K562 (cell line): ENCODE data around the gene ZNF236. TPM values are rescaled to one million over a fixed set of nuclear protein-coding genes. Genes with fewer than 3 reads are reported as not detected.

Experiments used
- AFF4 ChIP-seq: sonication (generic); formaldehyde crosslinking; IDR thresholded peaks from 2 replicates; pipeline ENCODE4 v1.8.0; 2023; ENCODE audit warnings: mild to moderate bottlenecking, missing genetic modification reagents
- ASH1L ChIP-seq: fragments of 450-650 bp; IDR thresholded peaks from 2 replicates; pipeline ENCODE4 v1.6.1; 2018; ENCODE audit warnings: borderline replicate concordance, mild to moderate bottlenecking, low read depth; ENCODE audit not compliant: partially characterized antibody
- CCNT2 ChIP-seq: IDR thresholded peaks from 2 replicates; pipeline ENCODE4 v1.6.1; 2011; ENCODE audit warnings: borderline replicate concordance, low read depth, mild to moderate bottlenecking, moderate library complexity, mixed read lengths, low read length; ENCODE audit not compliant: insufficient read length; ENCODE audit errors: extremely low read depth
- GMEB1 ChIP-seq: fragments of 250-450 bp; sonication (Bioruptor Pico); IDR thresholded peaks from 2 replicates; pipeline ENCODE4 v1.4.0; 2020; ENCODE audit warnings: mild to moderate bottlenecking
- GTF2B ChIP-seq: IDR thresholded peaks from 2 replicates; pipeline ENCODE4 v1.6.1; 2011; ENCODE audit not compliant: insufficient read length; ENCODE audit errors: extremely low read depth
- GTF2E2 ChIP-seq: fragments of 200-800 bp; sonication (Bioruptor generic); IDR thresholded peaks from 2 replicates; pipeline ENCODE4 v1.6.1; 2016; ENCODE audit warnings: missing genetic modification characterization, missing compliant biosample characterization
- HDAC6 ChIP-seq: IDR thresholded peaks from 2 replicates; pipeline ENCODE4 v1.6.1; 2012; ENCODE audit warnings: low read depth, mild to moderate bottlenecking, control low read depth, inconsistent platforms, low read length, moderate library complexity
- HNRNPK ChIP-seq: fragments of 200-400 bp; formaldehyde crosslinking; IDR thresholded peaks from one replicate; pipeline ENCODE4 v1.6.1; 2018; ENCODE audit warnings: mild to moderate bottlenecking, low read depth, low read length; ENCODE audit not compliant: poor library complexity, severe bottlenecking
- MEF2D ChIP-seq: conservative IDR thresholded peaks from 2 replicates; pipeline ENCODE4 v1.6.1; 2016; ENCODE audit warnings: low read depth, missing genetic modification characterization, missing compliant biosample characterization
- NCOA4 ChIP-seq: fragments of 450-650 bp; IDR thresholded peaks from 2 replicates; pipeline ENCODE4 v1.6.1; 2018; ENCODE audit warnings: mild to moderate bottlenecking; ENCODE audit not compliant: partially characterized antibody
- PHF8 ChIP-seq: fragments of 200-600 bp; sonication (generic); IDR thresholded peaks from 2 replicates; pipeline ENCODE4 v1.6.1; 2012; ENCODE audit warnings: mixed run types, mild to moderate bottlenecking, inconsistent platforms, low read length, moderate library complexity, borderline replicate concordance
- RB1 ChIP-seq: fragments of 450-650 bp; IDR thresholded peaks from 2 replicates; pipeline ENCODE4 v1.6.1; 2017; ENCODE audit warnings: low read depth, mild to moderate bottlenecking
- RBM22 ChIP-seq: fragments of 200-400 bp; formaldehyde crosslinking; IDR thresholded peaks from 2 replicates; pipeline ENCODE4 v1.6.1; 2018; ENCODE audit warnings: low read length, low read depth; ENCODE audit not compliant: poor library complexity, severe bottlenecking
- RUNX1 ChIP-seq: sonication (generic); IDR thresholded peaks from 2 replicates; pipeline ENCODE4 v1.6.1; 2016; ENCODE audit warnings: antibody characterized with exemption, low read depth
- SAFB2 ChIP-seq: fragments of 200-400 bp; formaldehyde crosslinking; IDR thresholded peaks from 2 replicates; pipeline ENCODE4 v1.6.1; 2018; ENCODE audit warnings: borderline replicate concordance, low read length, low read depth, moderate library complexity; ENCODE audit not compliant: severe bottlenecking
- SIN3A ChIP-seq, 2 experiments: fragments of 150-350 bp in 1 of 2; IDR thresholded peaks; 2 replicates each; pipeline ENCODE4 v1.6.1; 2011 to 2016; ENCODE audit warnings: borderline replicate concordance in 2 of 2, low read depth in 2 of 2, low read length in 2 of 2, mild to moderate bottlenecking in 2 of 2, moderate library complexity in 2 of 2; ENCODE audit not compliant: control insufficient read depth in 1 of 2
- STAT5B ChIP-seq: fragments of 250-450 bp; sonication (Bioruptor Pico); IDR thresholded peaks from 2 replicates; pipeline ENCODE4 v1.8.0; 2021; ENCODE audit warnings: mild to moderate bottlenecking, inconsistent platforms
- TAF1 ChIP-seq: IDR thresholded peaks from 2 replicates; pipeline ENCODE4 v1.6.1; 2011; ENCODE audit warnings: mild to moderate bottlenecking, low read length, moderate library complexity; ENCODE audit not compliant: insufficient read depth, control insufficient read depth, severe bottlenecking; ENCODE audit errors: extremely low read depth
- U2AF1 ChIP-seq: fragments of 200-400 bp; formaldehyde crosslinking; optimal IDR thresholded peaks from 2 replicates; pipeline ENCODE3; 2017; ENCODE audit warnings: mild to moderate bottlenecking, low read depth, low read length, moderate library complexity
- ZNF134 ChIP-seq: fragments of 250-450 bp; sonication (Bioruptor Pico); conservative IDR thresholded peaks from 2 replicates; pipeline ENCODE4 v1.4.0; 2020
- ZNF644 ChIP-seq: fragments of 200-800 bp; sonication (Bioruptor generic); IDR thresholded peaks from 2 replicates; pipeline ENCODE4 v1.6.1; 2016; ENCODE audit warnings: low read depth, missing genetic modification characterization, missing compliant biosample characterization
- polyA plus RNA-seq, 8 experiments: library from polyadenylated mRNA; depleted of rRNA in 4 of 8; stranded (reverse) in 5 of 8; unstranded in 3 of 8; fragments of >200 nt; fragmentation: Nextera tagmentation in 2 of 8; fragmentation: Illumina TruSeq in 1 of 8; extraction: Ambion mirVana in 2 of 8; extraction: Trizol in 1 of 8; gene quantifications; 2 replicates each; pipeline versions ENCODE4 v1.2.1 to v1.2.3, GENCODE V29; 2011 to 2014; ENCODE audit warnings: inconsistent platforms in 1 of 8, missing spikeins in 1 of 8
- total RNA-seq, 7 experiments: library from RNA; depleted of rRNA in 6 of 7; stranded (reverse); fragments of >200 nt in 6 of 7; fragmentation: Illumina TruSeq in 2 of 7; extraction: Trizol in 2 of 7; gene quantifications; 2 replicates each; pipeline versions ENCODE4 v1.2.1 to v1.2.3, GENCODE V29; 2011 to 2021; ENCODE audit warnings: low replicate concordance in 1 of 7

The ZNF236 gene
- total and polyA plus RNA-seq, 9 of the 15 experiments (the other 6 are each of a cell fraction or from before 2014, with no cell fraction given), result 0.35 to 8.7 (median 3.4) TPM

- 0 out of 4 replicates have a peak, but pooled peaks of 1 of the 2 experiments have one; percentile 41 for TF ChIP-seq SIN3A (IDR thresholded peaks at IDR 0.05; ENCODE audit: borderline replicate concordance in 2 of 2, control insufficient read depth in 1 of 2, low read depth in 2 of 2, low read length in 2 of 2)
- TF ChIP-seq HDAC6, result no peak
- TF ChIP-seq ASH1L, result no peak
- TF ChIP-seq STAT5B (CRISPR knock-in tag), result no peak
- TF ChIP-seq AFF4 (CRISPR knock-in tag), result 0 out of 2 replicates have a peak, but pooled peaks have one; percentile 16
- TF ChIP-seq GTF2B, result no peak
- TF ChIP-seq PHF8, result peak; percentile 65; the same call in 1 of the 2 replicates
- TF ChIP-seq U2AF1, result no peak
- TF ChIP-seq MEF2D (tag), result no peak
- peak; percentile 93 for TF ChIP-seq ZNF644 (tag)
- TF ChIP-seq NCOA4, result no peak
- peak; percentile 90 for TF ChIP-seq TAF1
- TF ChIP-seq HNRNPK, result no peak
- TF ChIP-seq ZNF134 (CRISPR knock-in tag), result no peak
- TF ChIP-seq GMEB1 (CRISPR knock-in tag), result peak; percentile 40; the same call in 1 of the 2 replicates
- no peak for TF ChIP-seq RBM22
- peak; percentile 62 for TF ChIP-seq RB1
- no peak for TF ChIP-seq SAFB2
- TF ChIP-seq RUNX1, result no peak
- peak; percentile 12 for TF ChIP-seq CCNT2
- no peak for TF ChIP-seq GTF2E2
Observed at GRCh38 chr18:76822506-76823160, at the start of gene ZNF236 (continued).
